Panc1 (cell line): Measurements from ENCODE around the gene MLPH. TPM values are rescaled to one million over a fixed set of nuclear protein-coding genes. Genes with fewer than 3 reads are reported as not detected.

ENCODE experiments used
- ATAC-seq: fragments of 200-7000 bp; cut with Tn5 transposase; 2 replicates; pipeline ENCODE4 v1.9.1; 2020; ENCODE audit warnings: mild to moderate bottlenecking, moderate library complexity
- BruUV-seq: library from RNA; stranded (reverse); fragments of 400-500 nt; replicated peaks from 2 replicates; lab custom pipeline; 2021; lab: Mats Ljungman, UMichigan
- CTCF ChIA-PET: fragments of 300-600 bp; sonication (Branson Sonifier 250); formaldehyde crosslinking; loops from one replicate; lab custom pipeline; 2022; ENCODE audit warnings: antibody characterized with exemption; lab: Charles Lee
- POLR2A ChIA-PET: fragments of 300-600 bp; sonication (Branson Sonifier 250); formaldehyde crosslinking; loops from one replicate; lab custom pipeline; 2022; ENCODE audit warnings: antibody characterized with exemption; lab: Charles Lee
- DNase-seq: peaks from one replicate; pipeline ENCODE4 v3.0.0-alpha.2; 2010; ENCODE audit warnings: low read depth, low spot score
- H3K27ac ChIP-seq: 2 replicates; pipeline ENCODE4 v1.5.1; 2011; ENCODE audit warnings: mild to moderate bottlenecking, low read length, inconsistent platforms
- H3K27me3 ChIP-seq: fragments of 200-500 bp; sonication (Bioruptor generic); 2 replicates; pipeline ENCODE4 v1.6.0; 2014; ENCODE audit warnings: low read length, inconsistent platforms; ENCODE audit not compliant: control insufficient read depth, insufficient read depth
- H3K36me3 ChIP-seq: fragments of 200-500 bp; sonication (Bioruptor generic); 2 replicates; pipeline ENCODE4 v1.5.1; 2014; ENCODE audit warnings: inconsistent platforms, mild to moderate bottlenecking, low read length, moderate library complexity; ENCODE audit not compliant: control insufficient read depth, insufficient read depth
- H3K4me1 ChIP-seq: 2 replicates; pipeline ENCODE4 v1.5.1; 2011; ENCODE audit warnings: inconsistent platforms, mild to moderate bottlenecking, low read length, moderate library complexity; ENCODE audit not compliant: control insufficient read depth, insufficient read depth
- H3K4me3 ChIP-seq, 2 experiments: 2 replicates each; pipeline ENCODE4 v1.5.1; 2011 to 2012; ENCODE audit warnings: low read depth in 2 of 2, low read length in 2 of 2, mild to moderate bottlenecking in 2 of 2, inconsistent platforms in 1 of 2, moderate library complexity in 1 of 2
- H3K9me3 ChIP-seq: fragments of 200-500 bp; sonication (Bioruptor generic); 2 replicates; pipeline ENCODE4 v1.5.1; 2014; ENCODE audit warnings: low read depth, mild to moderate bottlenecking, inconsistent platforms, low read length, moderate library complexity; ENCODE audit not compliant: control insufficient read depth, insufficient read depth
- CTCF ChIP-seq: fragments of 450-650 bp; IDR thresholded peaks from 2 replicates; pipeline ENCODE4 v1.5.1; 2017; ENCODE audit warnings: mild to moderate bottlenecking
- POLR2AphosphoS5 ChIP-seq: IDR thresholded peaks from 2 replicates; pipeline ENCODE4 v1.6.1; 2012; ENCODE audit warnings: mild to moderate bottlenecking, low read depth, low read length, moderate library complexity
- REST ChIP-seq, 2 experiments: IDR thresholded peaks; 2 replicates each; pipeline ENCODE4 v1.6.1; 2011 to 2012; ENCODE audit warnings: low read depth in 2 of 2, control low read depth in 1 of 2, low read length in 1 of 2, mild to moderate bottlenecking in 1 of 2, moderate library complexity in 1 of 2; ENCODE audit not compliant: insufficient read depth in 1 of 2
- SIN3A ChIP-seq: IDR thresholded peaks from 2 replicates; pipeline ENCODE4 v1.6.1; 2012; ENCODE audit warnings: low read depth, mild to moderate bottlenecking, low read length, moderate library complexity, borderline replicate concordance; ENCODE audit not compliant: insufficient read depth
- TCF7L2 ChIP-seq: IDR thresholded peaks from 2 replicates; pipeline ENCODE4 v1.6.1; 2011; ENCODE audit warnings: mild to moderate bottlenecking, low read depth, low read length, inconsistent platforms
- in situ Hi-C: cut with HindIII; loops from 2 replicates; pipeline ENCODE4 v1.10.0; 2016; ENCODE audit warnings: low sequenced_read_pairs, low pct_unique_long_range_greater_than_20kb
- intact Hi-C: fragments of 100-400 bp; cut with micrococcal nuclease; formaldehyde crosslinking; loops from one replicate; pipeline ENCODE4 v1.10.0; 2022; ENCODE audit not compliant: unreplicated experiment
- total RNA-seq: library from RNA; stranded (reverse); gene quantifications from one replicate; pipeline ENCODE4 v1.2.1, GENCODE V29; 2021; ENCODE audit not compliant: unreplicated experiment

MLPH gene
- total RNA-seq, 1 experiment from 2014 or later: 60.2 TPM

- TF ChIP-seq CTCF: no peak
- ChIA-PET POLR2A (no interaction called here), CTCF (no interaction called here)
- Histone ChIP-seq H3K27me3 (no peaks in the 10 kb centered on the region), H3K36me3 (no peaks in the 10 kb centered on the region), H3K27ac (no peak overlapping the region), H3K4me3 (no peak overlapping the region), H3K9me3 (no peaks in the 10 kb centered on the region), H3K4me1 (peaks cover 17% of the 10 kb centered on the region)
- intact Hi-C loops: loop anchor here (10.0 kb wide), 1 partner anchor 325 kb away; no protein-coding TSS in a partner anchor
- BruUV-seq: no TSS peak
- in situ Hi-C loops: no loop called here
- ATAC-seq: no peak
- no peak for DNase-seq
These were observed 7.3 kb upstream of the MLPH start for GRCh38 chr2:237479747-237480146.

- Histone ChIP-seq H3K4me3 (no peak overlapping the region), H3K27me3 (no peaks in the 10 kb centered on the region), H3K36me3 (no peaks in the 10 kb centered on the region), H3K9me3 (no peaks in the 10 kb centered on the region), H3K4me1 (peaks cover 15% of the 10 kb centered on the region), H3K27ac (no peak overlapping the region)
- no peak for TF ChIP-seq TCF7L2
- ChIA-PET CTCF (no interaction called here), POLR2A (no interaction called here)
- in situ Hi-C loops: no loop called here
- intact Hi-C loops: no loop called here
- no TSS peak for BruUV-seq
- ATAC-seq (no peak), DNase-seq (no peak)
These were observed 6.5 kb upstream of the MLPH start for GRCh38 chr2:237480556-237480955.

- no peak for ATAC-seq
- DNase-seq: no peak
- no peak for TF ChIP-seq REST (IDR thresholded peaks at IDR 0.05; ENCODE audit: insufficient read depth in 1 of 2, low read depth in 2 of 2, low read length in 1 of 2)
- TF ChIP-seq CTCF: no peak
- TF ChIP-seq SIN3A: no peak
- TF ChIP-seq POLR2AphosphoS5: no peak
- TF ChIP-seq TCF7L2: no peak
- POLR2A ChIA-PET: no interaction called here
- Histone ChIP-seq H3K4me3 (no peak overlapping the region), H3K4me1 (peaks cover 11% of the 10 kb centered on the region), H3K9me3 (no peaks in the 10 kb centered on the region), H3K27me3 (no peaks in the 10 kb centered on the region), H3K36me3 (no peaks in the 10 kb centered on the region), H3K27ac (no peak overlapping the region)
- in situ Hi-C loops: no loop called here
- CTCF ChIA-PET: no interaction called here
- intact Hi-C loops: no loop called here
- BruUV-seq: no TSS peak
These were observed 6.0 kb upstream of the MLPH start for GRCh38 chr2:237480988-237481525.
